Stimulated activated CD8-positive, alpha-beta memory T cell treated with anti-CD3 and anti-CD28 coated beads, Interleukin-4, amount 100 ng/mL, for 4 hours (primary cell): Measurements from ENCODE around the gene RASGRP3.
"Not testable (repeated sequence)": the region's sequence is repeated elsewhere in the genome, so short reads cannot be mapped to it uniquely, and the experiment has no call there.

Experiments used
- DNase-seq, 2 donors: peaks; one replicate each; pipeline ENCODE4 v3.0.0-alpha.2; 2020; ENCODE audit warnings: low read depth in 2 of 2, low spot score in 1 of 2

The RASGRP3 gene, protein sequence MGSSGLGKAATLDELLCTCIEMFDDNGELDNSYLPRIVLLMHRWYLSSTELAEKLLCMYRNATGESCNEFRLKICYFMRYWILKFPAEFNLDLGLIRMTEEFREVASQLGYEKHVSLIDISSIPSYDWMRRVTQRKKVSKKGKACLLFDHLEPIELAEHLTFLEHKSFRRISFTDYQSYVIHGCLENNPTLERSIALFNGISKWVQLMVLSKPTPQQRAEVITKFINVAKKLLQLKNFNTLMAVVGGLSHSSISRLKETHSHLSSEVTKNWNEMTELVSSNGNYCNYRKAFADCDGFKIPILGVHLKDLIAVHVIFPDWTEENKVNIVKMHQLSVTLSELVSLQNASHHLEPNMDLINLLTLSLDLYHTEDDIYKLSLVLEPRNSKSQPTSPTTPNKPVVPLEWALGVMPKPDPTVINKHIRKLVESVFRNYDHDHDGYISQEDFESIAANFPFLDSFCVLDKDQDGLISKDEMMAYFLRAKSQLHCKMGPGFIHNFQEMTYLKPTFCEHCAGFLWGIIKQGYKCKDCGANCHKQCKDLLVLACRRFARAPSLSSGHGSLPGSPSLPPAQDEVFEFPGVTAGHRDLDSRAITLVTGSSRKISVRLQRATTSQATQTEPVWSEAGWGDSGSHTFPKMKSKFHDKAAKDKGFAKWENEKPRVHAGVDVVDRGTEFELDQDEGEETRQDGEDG

GRCh38 chr2:33476131-33476792 lies at the start of gene RASGRP3:
Gene RASGRP3, plus strand, starts transcription at chr2:33476649. Its CDS starts 38,488 bp downstream, at chr2:33515137.
- peak; percentile 21 to 31 for DNase-seq

GRCh38 chr2:33426666-33427231 lies 49.7 kb upstream of the RASGRP3 start:
- DNase-seq, result no peak

DNA sequence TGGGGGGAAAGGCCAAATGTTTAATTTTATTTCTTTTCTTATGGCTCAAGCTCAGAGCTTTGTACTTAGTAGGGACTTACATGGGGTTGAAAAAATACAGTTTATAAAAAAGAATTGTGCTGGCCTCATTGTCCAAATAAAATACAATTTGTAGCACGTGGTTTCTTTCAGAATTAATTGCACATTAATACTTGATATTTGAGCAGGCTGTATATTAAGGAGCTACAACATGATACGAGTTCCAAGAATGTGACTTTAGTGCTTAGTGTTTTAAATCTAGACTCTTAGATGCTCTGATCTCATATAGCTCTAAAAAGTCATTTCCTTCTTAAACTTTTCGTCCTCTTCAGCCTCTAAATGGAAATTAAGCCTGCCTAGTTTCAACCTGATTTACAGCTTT lies 46.4 kb upstream of the RASGRP3 start:
- no peak for DNase-seq

GRCh38 chr2:33430856-33431255 lies 45.6 kb upstream of the RASGRP3 start:
- no peak for DNase-seq

- DNase-seq, result no peak
These were observed 43.6 kb upstream of the RASGRP3 start for GRCh38 chr2:33432871-33433270.

DNA sequence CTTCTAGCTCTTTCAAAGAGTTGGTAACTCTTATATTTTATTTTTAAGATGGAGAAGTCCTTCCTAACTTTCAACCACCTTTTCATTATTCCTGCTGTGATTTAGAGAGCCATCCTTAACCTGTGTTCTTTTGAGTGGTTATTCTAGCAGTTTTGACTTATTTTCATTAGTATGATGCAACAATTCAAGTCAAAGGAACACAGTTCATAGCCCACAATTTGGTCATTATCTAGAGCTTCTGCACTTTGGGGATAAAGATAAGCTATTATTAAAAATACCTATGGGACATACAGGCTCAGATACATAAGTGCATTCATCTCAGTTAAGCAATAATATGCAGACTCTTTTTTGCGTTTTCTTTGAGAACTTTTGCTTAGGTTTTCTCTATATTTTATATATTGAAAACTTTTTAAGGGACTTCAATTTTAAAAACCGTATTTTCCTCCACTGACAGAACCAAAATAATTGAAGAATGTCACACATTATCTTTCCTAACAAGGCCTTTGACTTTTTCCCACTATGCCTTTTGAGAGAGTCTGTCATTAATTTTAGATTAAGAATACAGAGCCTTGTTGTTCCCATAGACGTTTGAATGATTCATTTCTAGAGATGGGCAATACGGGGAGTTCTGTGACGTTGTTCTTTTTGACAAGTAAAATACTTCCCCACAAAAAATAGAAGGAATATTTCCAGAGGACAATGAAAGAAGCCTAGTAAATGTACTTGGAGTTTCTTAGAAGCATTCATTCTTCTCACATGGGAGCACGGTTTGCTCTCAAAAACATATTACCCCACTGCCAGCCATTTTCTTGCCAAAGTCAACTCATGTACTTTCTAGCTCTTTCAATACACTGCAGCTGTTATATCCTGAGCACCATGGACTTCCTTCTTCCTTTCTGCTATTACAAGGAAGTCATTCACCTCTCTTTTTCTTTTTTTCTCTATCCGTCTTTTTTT lies 42.9 kb upstream of the RASGRP3 start:
- no peak for DNase-seq

GRCh38 chr2:33435518-33435917 lies 40.9 kb upstream of the RASGRP3 start:
- DNase-seq, result no peak

DNA sequence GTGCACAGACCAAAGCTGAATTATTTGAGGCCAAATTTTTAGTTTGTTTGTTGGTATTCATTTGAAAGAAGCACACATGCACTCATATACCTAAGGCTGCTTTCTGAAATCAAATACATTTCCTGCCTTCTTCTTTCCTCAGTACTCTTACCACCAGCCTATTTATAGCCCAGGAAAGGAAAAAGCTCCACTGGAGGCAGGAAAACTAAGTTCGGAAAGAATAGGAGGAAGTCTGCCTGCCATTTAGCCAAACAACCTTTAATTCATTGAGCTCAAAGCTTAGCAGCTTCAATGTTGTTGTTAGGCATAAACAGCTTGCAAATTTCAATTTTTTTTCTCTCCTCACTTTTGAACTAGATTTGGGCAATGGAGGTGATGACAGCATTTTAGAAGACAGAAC lies 40.4 kb upstream of the RASGRP3 start:
- no peak for DNase-seq

DNA sequence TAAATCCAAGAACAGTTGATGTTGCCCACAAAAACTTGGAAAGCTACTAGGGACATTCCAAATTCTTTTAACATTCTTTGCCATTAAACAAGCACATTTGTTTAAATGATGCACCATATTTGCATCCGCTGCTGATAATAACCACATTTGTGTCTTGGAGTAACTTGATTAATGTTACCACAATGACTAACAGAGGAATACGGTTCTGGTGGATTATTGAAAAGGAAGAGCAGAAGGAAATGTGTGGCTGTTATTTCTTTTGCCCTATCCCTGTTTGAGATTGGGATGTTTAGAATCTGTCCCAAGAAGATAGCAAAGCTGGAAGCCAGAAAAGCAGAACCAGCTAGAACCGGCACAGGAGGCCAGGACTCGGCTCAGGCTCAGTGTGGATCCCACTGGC lies 39.2 kb upstream of the RASGRP3 start:
- no peak for DNase-seq

GRCh38 chr2:33437815-33438214 lies 38.6 kb upstream of the RASGRP3 start:
- no peak for DNase-seq

GRCh38 chr2:33441235-33441810 lies 35.1 kb upstream of the RASGRP3 start:
- DNase-seq, result no peak

- not testable (repeated sequence) for DNase-seq
These were observed 34.4 kb upstream of the RASGRP3 start for GRCh38 chr2:33442052-33442451.

DNA sequence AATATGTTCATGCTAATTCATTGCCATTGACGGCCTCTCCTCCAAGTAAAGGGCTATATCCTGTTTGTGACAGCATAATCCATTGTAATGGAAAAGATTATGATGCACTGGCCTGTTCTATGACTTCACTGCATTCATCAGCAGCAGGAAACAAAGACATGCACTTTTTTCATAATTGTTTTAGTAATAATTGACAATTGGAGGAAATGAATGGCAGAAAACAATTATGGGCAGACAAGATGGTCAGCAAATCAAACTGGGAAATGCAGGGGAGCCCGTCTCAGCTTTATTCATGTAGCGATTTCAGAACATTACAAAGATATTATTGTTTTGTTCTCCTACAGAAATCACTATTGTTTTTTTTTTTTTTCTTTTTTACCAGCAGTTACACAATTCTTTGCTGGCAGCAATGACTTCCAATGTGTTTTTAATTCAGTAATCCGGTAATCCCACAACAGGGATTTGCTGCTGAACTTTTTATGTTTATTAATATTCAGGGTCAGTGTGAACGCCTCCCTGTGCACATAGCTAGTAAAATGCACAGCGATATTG lies 33.8 kb upstream of the RASGRP3 start:
- DNase-seq, result no peak

DNA sequence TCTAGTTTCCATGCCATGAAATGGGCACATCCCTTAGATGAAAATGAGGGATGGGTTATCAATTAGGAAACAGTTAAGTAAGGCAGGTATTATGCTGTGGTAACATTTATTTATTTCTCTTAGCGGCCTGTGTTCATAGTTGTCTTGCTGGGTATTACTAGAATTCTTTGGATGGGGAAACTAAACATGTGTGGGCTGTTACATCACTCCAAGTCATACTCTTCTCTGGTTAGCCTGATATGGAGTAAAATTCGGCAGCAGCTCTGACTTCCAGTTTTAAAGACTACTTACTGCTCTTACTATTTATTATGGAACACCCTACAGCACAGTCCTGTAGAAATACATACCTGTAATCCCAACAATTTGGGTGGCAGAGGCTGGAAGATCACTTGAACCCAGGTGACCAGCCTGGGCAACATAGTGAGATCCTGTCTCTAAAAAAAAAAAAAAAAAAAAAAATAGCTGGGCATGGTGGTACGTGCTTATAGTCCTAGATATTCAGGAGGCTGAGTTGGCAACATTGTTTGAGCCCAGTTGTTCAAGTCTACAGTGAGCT lies 33.1 kb upstream of the RASGRP3 start:
- DNase-seq, result no peak

DNA sequence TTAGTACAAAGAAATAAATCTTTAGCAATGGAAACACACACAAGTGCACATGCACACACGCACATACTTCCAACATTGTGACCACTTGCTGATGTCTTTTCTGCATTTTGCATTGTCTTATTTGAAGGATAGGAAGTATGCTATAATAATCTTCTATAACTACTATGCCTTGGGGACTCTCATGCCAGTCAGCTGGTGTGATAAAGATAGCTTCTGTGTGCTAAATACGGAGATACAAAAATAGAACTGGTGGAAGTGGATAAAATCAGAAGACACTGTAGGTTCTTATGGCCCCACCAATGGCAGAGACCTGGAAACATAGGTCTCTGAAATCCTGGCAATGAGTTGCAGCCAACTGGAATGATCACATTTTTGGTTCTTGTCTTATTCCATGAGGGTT lies 31.5 kb upstream of the RASGRP3 start:
- DNase-seq, result no peak

- no peak for DNase-seq
These were observed 28.1 kb upstream of the RASGRP3 start for GRCh38 chr2:33448220-33448899.

DNA sequence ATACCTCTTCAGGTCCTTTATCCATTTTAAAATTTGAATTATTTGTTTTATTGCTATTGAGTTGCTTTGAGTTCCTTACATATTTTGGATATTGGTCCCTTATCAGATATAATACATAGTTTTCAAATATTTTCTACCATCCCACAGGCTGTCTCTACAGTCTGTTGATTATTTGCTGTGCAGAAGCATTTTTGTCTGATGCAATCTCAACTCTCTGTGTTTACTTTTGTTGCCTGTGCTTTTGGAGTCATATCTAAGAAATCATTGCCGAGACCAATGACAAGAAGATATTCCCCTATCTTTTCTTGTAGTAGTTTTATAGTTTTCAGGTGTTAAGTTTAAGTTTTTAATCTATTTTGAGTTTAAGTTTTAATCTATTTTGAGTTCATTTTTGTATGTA lies 25.2 kb upstream of the RASGRP3 start:
- DNase-seq, result no peak

DNA sequence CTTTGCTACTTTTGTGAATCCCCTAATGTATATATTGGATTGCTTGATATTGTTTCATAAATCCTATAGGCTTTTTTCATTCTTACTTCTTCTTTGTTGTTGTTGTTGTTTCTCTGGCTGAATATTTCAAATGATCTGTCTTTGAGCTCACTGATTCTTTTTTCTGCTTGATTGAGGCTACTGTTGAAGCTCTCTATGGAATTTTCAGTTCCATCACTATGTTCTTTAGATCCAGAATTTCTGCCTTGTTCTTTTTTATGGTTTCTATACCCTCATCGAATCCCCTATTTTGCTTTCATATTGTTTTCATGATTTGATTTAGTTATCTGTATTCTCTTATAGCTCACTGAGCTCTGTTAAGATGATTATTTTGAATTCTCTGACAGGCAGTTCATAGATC lies 24.6 kb upstream of the RASGRP3 start:
- no peak for DNase-seq

DNA sequence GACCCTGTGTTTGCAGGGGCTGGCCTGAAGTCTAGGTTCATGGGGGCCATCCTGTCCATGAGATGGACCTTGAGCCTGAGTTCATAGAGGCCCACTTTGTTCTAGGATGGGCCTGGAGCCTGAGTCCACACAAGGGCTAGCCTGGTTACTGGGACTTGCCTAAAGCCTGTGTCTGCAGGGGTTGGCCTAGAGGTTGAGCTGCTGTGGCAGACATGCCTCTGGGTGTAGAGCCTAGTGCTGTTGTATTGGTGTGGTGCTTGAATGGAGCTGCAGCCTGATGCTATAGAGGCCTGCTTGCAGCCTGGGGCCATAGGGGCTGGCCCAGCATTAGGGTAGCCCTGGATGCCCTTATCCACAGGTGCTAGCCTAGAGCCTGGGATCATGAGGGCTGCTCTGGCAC lies 23.9 kb upstream of the RASGRP3 start:
- no peak for DNase-seq
